AG04450 (cell line): ENCODE results near the gene MTHFD2. TPM values are rescaled to one million over a fixed set of nuclear protein-coding genes. Genes with fewer than 3 reads are reported as not detected.

Experiments used
- CTCF ChIA-PET: fragments of 300-600, 350-600 bp; formaldehyde crosslinking; extraction: SDS; loops from one replicate; lab custom pipeline; 2022; ENCODE audit warnings: antibody characterized with exemption, inconsistent platforms; lab: Charles Lee
- POLR2A ChIA-PET: fragments of 350-600 bp; formaldehyde crosslinking; extraction: SDS; loops from one replicate; lab custom pipeline; 2021; ENCODE audit warnings: antibody characterized with exemption, inconsistent platforms; lab: Yijun Ruan, JAX
- DNase-seq: peaks from one replicate; pipeline ENCODE4 v3.0.0-alpha.2; 2011; ENCODE audit warnings: low read depth, low spot score
- H3K27ac ChIP-seq: one replicate; pipeline ENCODE4 v1.5.1; 2012; ENCODE audit warnings: low read depth, low read length, control low read depth
- H3K27me3 ChIP-seq: one replicate; pipeline ENCODE4 v1.6.0; 2012; ENCODE audit warnings: low read length; ENCODE audit not compliant: control insufficient read depth, insufficient read depth
- H3K4me3 ChIP-seq: 2 replicates; pipeline ENCODE4 v1.5.1; 2011; ENCODE audit warnings: mild to moderate bottlenecking, low read depth, low read length, control low read depth
- H3K9me3 ChIP-seq: 2 replicates; pipeline ENCODE4 v1.5.1; 2012; ENCODE audit warnings: low read length; ENCODE audit not compliant: control insufficient read depth, insufficient read depth
- CTCF ChIP-seq: IDR thresholded peaks from 2 replicates; pipeline ENCODE4 v1.5.1; 2011; ENCODE audit warnings: low read depth, low read length, control low read depth, inconsistent platforms
- polyA plus RNA-seq: library from polyadenylated mRNA; depleted of rRNA; stranded (reverse); fragments of >200 nt; gene quantifications from 2 replicates; pipeline ENCODE4 v1.2.3, GENCODE V29; 2011

MTHFD2 gene
- polyA plus RNA-seq, 1 experiment = 299 TPM

GRCh38 chr2:74174909-74175308 is 23.5 kb upstream of the MTHFD2 start:
- no peak for TF ChIP-seq CTCF
- no peak overlapping the region for H3K4me3 ChIP-seq
- ChIA-PET POLR2A (no interaction called here), CTCF (interaction anchor here (0.8 kb wide), 1 partner anchor 28 kb away, joined by 4 read pairs; the partner anchor contains the start of gene BOLA3)
- H3K9me3 ChIP-seq = peaks cover 4% of the 10 kb centered on the region; the same call in 1 of the 2 replicates
- no peaks in the 10 kb centered on the region for H3K27me3 ChIP-seq
- DNase-seq = no peak
- H3K27ac ChIP-seq = no peak overlapping the region

GRCh38 chr2:74177696-74178095 is 20.7 kb upstream of the MTHFD2 start:
- no peak for TF ChIP-seq CTCF
- CTCF ChIA-PET = interaction anchor here (0.5 to 1.3 kb wide), 3 partner anchors 157 to 351 kb away, joined by 3 to 4 read pairs (median 3); no protein-coding TSS in a partner anchor
- Histone ChIP-seq H3K27ac (no peak overlapping the region), H3K9me3 (peaks cover 4% of the 10 kb centered on the region; the same call in 1 of the 2 replicates), H3K27me3 (no peaks in the 10 kb centered on the region), H3K4me3 (peak overlapping the region; percentile 77)
- POLR2A ChIA-PET = interaction anchor here (0.8 to 2.2 kb wide), 8 partner anchors 11 to 355 kb away, joined by 3 to 25 read pairs (median 4); partner anchors contain the start of gene MTHFD2
- no peak for DNase-seq

GRCh38 chr2:74178211-74179062 is 20.0 kb upstream of the MTHFD2 start, which contains the start of gene MOB1A:
Gene MOB1A (minus strand): TSS chr2:74178879. CDS start chr2:74178674, 205 bp downstream.
- ChIA-PET POLR2A (interaction anchor here (0.6 to 2.2 kb wide), 14 partner anchors 9 to 356 kb away, joined by 3 to 25 read pairs (median 5); partner anchors contain the start of gene MTHFD2), CTCF (interaction anchor here (0.5 to 1.3 kb wide), 7 partner anchors 21 to 351 kb away, joined by 3 to 13 read pairs (median 3); partner anchors contain the start of gene MTHFD2)
- no peak for TF ChIP-seq CTCF
- peak; percentile 95 for DNase-seq
- Histone ChIP-seq H3K4me3 (peak within 1 kb of the TSS; percentile 77), H3K9me3 (peaks cover 4% of the 10 kb centered on the region; the same call in 1 of the 2 replicates), H3K27me3 (no peaks in the 10 kb centered on the region), H3K27ac (peak within 1 kb of the TSS; percentile 90)

GRCh38 chr2:74179063-74179865 is 19.2 kb upstream of the MTHFD2 start:
- peak; percentile 40 for TF ChIP-seq CTCF

More at GRCh38 chr2:74179063-74179865, 19.2 kb upstream of the MTHFD2 start:
- DNase-seq = no peak
- H3K4me3 ChIP-seq = peak overlapping the region; percentile 77
- CTCF ChIA-PET = interaction anchor here (0.6 to 1.3 kb wide), 9 partner anchors 11 to 565 kb away, joined by 3 to 13 read pairs (median 4); partner anchors contain the start of gene MTHFD2
- no peaks in the 10 kb centered on the region for H3K27me3 ChIP-seq
- peaks cover 4% of the 10 kb centered on the region; the same call in 1 of the 2 replicates for H3K9me3 ChIP-seq
- POLR2A ChIA-PET = interaction anchor here (0.6 to 2.2 kb wide), 13 partner anchors 9 to 287 kb away, joined by 3 to 25 read pairs (median 5); partner anchors contain the start of gene MTHFD2
- no peak overlapping the region for H3K27ac ChIP-seq
